K562 (cell line): ENCODE measurements around the gene PRKCB. TPM values are rescaled to one million over a fixed set of nuclear protein-coding genes. Genes with fewer than 3 reads are reported as not detected.

ENCODE experiments used
- ASH1L ChIP-seq: fragments of 450-650 bp; IDR thresholded peaks from 2 replicates; pipeline ENCODE4 v1.6.1; 2018; ENCODE audit warnings: borderline replicate concordance, mild to moderate bottlenecking, low read depth; ENCODE audit not compliant: partially characterized antibody
- ATF7 ChIP-seq: fragments of 450-650 bp; IDR thresholded peaks from 2 replicates; pipeline ENCODE4 v1.7.1; 2014; ENCODE audit warnings: mild to moderate bottlenecking, moderate library complexity
- CEBPB ChIP-seq: fragments of 450-650 bp; IDR thresholded peaks from 2 replicates; pipeline ENCODE4 v1.6.1; 2016; ENCODE audit warnings: missing genetic modification characterization, missing compliant biosample characterization
- CEBPG ChIP-seq, 3 experiments: fragments of 200-800 bp in 1 of 3; sonication (Bioruptor generic) in 1 of 3; sonication (generic) in 1 of 3; formaldehyde crosslinking in 1 of 3; IDR thresholded peaks in 2 of 3; conservative IDR thresholded peaks in 1 of 3; 2 replicates each; pipeline versions ENCODE4 v1.6.1 to v1.8.0; 2016 to 2022; ENCODE audit warnings: missing compliant biosample characterization in 2 of 3, missing genetic modification characterization in 2 of 3, mild to moderate bottlenecking in 1 of 3, missing genetic modification reagents in 1 of 3
- JUND ChIP-seq, 2 experiments: IDR thresholded peaks; 2 replicates in 1 of 2; 3 replicates in 1 of 2; pipeline ENCODE4 v1.6.1; 2011; ENCODE audit warnings: borderline replicate concordance in 2 of 2, low read depth in 2 of 2, low read length in 2 of 2, improper control_type of control experiment in 1 of 2, missing biosample characterization in 1 of 2, missing genetic modification characterization in 1 of 2, missing genetic modification reagents in 1 of 2
- ZNF23 ChIP-seq: fragments of 250-450 bp; sonication (Bioruptor Pico); IDR thresholded peaks from 2 replicates; pipeline ENCODE4 v1.4.0; 2020; ENCODE audit warnings: mild to moderate bottlenecking
- ZNF354B ChIP-seq: fragments of 250-450 bp; sonication (Bioruptor Pico); IDR thresholded peaks from 2 replicates; pipeline ENCODE4 v1.4.0; 2020
- ZNF589 ChIP-seq: fragments of 200-800 bp; sonication (Bioruptor generic); IDR thresholded peaks from 2 replicates; pipeline ENCODE4 v1.6.1; 2016; ENCODE audit warnings: low read depth, missing genetic modification characterization, missing compliant biosample characterization
- polyA plus RNA-seq, 8 experiments: library from polyadenylated mRNA; depleted of rRNA in 4 of 8; stranded (reverse) in 5 of 8; unstranded in 3 of 8; fragments of >200 nt; fragmentation: Nextera tagmentation in 2 of 8; fragmentation: Illumina TruSeq in 1 of 8; extraction: Ambion mirVana in 2 of 8; extraction: Trizol in 1 of 8; gene quantifications; 2 replicates each; pipeline versions ENCODE4 v1.2.1 to v1.2.3, GENCODE V29; 2011 to 2014; ENCODE audit warnings: inconsistent platforms in 1 of 8, missing spikeins in 1 of 8
- total RNA-seq, 7 experiments: library from RNA; depleted of rRNA in 6 of 7; stranded (reverse); fragments of >200 nt in 6 of 7; fragmentation: Illumina TruSeq in 2 of 7; extraction: Trizol in 2 of 7; gene quantifications; 2 replicates each; pipeline versions ENCODE4 v1.2.1 to v1.2.3, GENCODE V29; 2011 to 2021; ENCODE audit warnings: low replicate concordance in 1 of 7
- TF ChIP-seq, protein P1 (sequence below): fragments of 450-650 bp; IDR thresholded peaks from 2 replicates; pipeline ENCODE4 v1.6.1; 2016; ENCODE audit warnings: mild to moderate bottlenecking, moderate library complexity

PRKCB gene
- total and polyA plus RNA-seq, 9 of the 15 experiments (the other 6 are each of a cell fraction or from before 2014, with no cell fraction given): 49.9 to 276 (median 148) TPM

GRCh38 chr16:24257958-24258357, 422.2 kb downstream of the PRKCB start (continued):
- TF ChIP-seq ASH1L: no peak
- TF ChIP-seq ZNF354B (CRISPR knock-in tag): no peak
- TF ChIP-seq JUND (IDR thresholded peaks at IDR 0.05; ENCODE audit: borderline replicate concordance, low read depth, low read length): peak; percentile 64; the same call in 1 of the 2 replicates
- TF ChIP-seq JUND (tag; IDR thresholded peaks at IDR 0.05; ENCODE audit: borderline replicate concordance, low read depth, low read length): peak; percentile 46; the same call in 2 of the 3 replicates
- peak; percentile 81 for TF ChIP-seq CEBPG (CRISPR knock-in tag; IDR thresholded peaks at IDR 0.05)
- TF ChIP-seq CEBPG (tag; conservative IDR thresholded peaks at IDR 0.05 in 1 of 2, IDR thresholded peaks at IDR 0.05 in 1 of 2): peak; percentile 97 to 98
- TF ChIP-seq, protein P1, sequence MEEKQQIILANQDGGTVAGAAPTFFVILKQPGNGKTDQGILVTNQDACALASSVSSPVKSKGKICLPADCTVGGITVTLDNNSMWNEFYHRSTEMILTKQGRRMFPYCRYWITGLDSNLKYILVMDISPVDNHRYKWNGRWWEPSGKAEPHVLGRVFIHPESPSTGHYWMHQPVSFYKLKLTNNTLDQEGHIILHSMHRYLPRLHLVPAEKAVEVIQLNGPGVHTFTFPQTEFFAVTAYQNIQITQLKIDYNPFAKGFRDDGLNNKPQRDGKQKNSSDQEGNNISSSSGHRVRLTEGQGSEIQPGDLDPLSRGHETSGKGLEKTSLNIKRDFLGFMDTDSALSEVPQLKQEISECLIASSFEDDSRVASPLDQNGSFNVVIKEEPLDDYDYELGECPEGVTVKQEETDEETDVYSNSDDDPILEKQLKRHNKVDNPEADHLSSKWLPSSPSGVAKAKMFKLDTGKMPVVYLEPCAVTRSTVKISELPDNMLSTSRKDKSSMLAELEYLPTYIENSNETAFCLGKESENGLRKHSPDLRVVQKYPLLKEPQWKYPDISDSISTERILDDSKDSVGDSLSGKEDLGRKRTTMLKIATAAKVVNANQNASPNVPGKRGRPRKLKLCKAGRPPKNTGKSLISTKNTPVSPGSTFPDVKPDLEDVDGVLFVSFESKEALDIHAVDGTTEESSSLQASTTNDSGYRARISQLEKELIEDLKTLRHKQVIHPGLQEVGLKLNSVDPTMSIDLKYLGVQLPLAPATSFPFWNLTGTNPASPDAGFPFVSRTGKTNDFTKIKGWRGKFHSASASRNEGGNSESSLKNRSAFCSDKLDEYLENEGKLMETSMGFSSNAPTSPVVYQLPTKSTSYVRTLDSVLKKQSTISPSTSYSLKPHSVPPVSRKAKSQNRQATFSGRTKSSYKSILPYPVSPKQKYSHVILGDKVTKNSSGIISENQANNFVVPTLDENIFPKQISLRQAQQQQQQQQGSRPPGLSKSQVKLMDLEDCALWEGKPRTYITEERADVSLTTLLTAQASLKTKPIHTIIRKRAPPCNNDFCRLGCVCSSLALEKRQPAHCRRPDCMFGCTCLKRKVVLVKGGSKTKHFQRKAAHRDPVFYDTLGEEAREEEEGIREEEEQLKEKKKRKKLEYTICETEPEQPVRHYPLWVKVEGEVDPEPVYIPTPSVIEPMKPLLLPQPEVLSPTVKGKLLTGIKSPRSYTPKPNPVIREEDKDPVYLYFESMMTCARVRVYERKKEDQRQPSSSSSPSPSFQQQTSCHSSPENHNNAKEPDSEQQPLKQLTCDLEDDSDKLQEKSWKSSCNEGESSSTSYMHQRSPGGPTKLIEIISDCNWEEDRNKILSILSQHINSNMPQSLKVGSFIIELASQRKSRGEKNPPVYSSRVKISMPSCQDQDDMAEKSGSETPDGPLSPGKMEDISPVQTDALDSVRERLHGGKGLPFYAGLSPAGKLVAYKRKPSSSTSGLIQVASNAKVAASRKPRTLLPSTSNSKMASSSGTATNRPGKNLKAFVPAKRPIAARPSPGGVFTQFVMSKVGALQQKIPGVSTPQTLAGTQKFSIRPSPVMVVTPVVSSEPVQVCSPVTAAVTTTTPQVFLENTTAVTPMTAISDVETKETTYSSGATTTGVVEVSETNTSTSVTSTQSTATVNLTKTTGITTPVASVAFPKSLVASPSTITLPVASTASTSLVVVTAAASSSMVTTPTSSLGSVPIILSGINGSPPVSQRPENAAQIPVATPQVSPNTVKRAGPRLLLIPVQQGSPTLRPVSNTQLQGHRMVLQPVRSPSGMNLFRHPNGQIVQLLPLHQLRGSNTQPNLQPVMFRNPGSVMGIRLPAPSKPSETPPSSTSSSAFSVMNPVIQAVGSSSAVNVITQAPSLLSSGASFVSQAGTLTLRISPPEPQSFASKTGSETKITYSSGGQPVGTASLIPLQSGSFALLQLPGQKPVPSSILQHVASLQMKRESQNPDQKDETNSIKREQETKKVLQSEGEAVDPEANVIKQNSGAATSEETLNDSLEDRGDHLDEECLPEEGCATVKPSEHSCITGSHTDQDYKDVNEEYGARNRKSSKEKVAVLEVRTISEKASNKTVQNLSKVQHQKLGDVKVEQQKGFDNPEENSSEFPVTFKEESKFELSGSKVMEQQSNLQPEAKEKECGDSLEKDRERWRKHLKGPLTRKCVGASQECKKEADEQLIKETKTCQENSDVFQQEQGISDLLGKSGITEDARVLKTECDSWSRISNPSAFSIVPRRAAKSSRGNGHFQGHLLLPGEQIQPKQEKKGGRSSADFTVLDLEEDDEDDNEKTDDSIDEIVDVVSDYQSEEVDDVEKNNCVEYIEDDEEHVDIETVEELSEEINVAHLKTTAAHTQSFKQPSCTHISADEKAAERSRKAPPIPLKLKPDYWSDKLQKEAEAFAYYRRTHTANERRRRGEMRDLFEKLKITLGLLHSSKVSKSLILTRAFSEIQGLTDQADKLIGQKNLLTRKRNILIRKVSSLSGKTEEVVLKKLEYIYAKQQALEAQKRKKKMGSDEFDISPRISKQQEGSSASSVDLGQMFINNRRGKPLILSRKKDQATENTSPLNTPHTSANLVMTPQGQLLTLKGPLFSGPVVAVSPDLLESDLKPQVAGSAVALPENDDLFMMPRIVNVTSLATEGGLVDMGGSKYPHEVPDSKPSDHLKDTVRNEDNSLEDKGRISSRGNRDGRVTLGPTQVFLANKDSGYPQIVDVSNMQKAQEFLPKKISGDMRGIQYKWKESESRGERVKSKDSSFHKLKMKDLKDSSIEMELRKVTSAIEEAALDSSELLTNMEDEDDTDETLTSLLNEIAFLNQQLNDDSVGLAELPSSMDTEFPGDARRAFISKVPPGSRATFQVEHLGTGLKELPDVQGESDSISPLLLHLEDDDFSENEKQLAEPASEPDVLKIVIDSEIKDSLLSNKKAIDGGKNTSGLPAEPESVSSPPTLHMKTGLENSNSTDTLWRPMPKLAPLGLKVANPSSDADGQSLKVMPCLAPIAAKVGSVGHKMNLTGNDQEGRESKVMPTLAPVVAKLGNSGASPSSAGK: no peak
- TF ChIP-seq ZNF23 (CRISPR knock-in tag): no peak
- TF ChIP-seq ZNF589 (CRISPR knock-in tag): no peak
- TF ChIP-seq ATF7: peak; percentile 92
- peak; percentile 61 for TF ChIP-seq CEBPB (tag)
- TF ChIP-seq, all 486 proteins: peak for 9
